ENCODE measurements around the gene PARD3B.

Gene PARD3B

DNA sequence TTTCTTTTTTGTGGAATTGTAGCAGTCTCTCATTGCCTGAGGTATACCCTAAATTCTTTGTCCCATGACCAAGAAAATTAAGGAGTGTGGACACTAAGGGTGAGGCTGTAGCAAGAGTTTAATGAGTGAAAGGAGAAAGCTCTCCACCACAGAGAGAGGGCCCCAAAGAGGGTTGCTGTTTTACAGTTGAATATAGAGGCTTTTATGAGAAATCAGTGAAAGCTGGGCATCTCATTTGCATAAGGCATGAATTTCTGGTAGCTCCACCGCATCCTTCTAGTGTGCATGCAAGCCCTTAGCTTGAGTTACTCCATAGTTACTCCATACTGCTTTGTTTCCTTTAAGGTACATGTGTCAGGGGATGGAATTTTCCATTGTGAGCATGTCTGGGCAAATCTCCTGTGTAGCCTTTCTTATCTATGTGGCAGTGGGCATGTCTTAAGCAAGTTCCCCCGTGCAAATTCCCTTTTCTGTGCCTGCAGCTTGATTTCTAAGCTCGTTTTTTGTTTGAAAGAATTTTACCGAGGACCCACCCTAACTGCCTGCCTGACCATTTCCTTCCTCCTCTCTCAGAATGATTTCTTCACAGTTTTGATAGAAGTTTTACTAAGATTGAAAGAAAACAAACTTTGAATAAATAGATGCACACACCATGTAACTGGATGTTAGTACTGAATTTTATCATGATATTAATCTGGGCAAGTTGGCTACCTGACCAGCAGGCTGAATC is 218.9 kb downstream of the PARD3B start:
- DNase-seq (ENCODE audit: low read depth in 2 of 2) = no peak

DNA sequence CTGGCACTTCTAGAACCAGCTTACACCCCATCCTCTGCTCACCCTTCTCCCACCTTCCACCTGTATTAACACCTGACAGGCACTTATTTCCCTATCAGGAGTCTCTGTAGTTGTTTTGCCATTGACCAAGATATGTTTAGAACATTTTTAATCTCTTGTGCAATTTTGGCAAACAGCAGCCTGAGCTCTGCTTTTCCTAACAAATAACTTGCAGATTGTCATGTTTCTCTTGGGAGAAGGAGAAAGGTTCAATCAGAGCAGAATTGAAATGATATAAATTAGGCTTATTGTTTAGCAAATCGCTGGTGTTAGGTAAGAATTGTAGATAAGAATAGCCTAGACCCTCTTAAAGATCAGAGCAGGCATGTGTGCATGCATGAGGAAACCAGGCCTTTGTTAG is 225.5 kb downstream of the PARD3B start:
- DNase-seq (ENCODE audit: low read depth in 2 of 2) = no peak

DNA sequence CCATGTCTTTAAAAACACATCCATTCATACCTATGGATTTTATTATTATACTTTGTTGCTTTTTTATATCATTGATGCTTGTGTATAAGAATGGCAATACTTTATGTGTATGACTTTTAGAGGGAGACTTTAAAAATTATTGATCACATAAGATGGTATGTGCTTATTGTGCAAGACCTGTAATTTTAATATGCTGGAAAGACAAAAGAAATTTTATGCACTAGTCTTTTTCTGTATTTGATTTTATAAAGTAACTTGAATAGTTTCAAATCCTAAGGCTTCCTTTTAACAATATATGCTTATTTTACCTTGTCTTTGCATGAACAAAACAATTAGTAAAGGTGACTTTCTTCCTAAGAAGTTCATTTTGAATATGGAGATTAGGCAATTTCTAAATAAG is 226.4 kb downstream of the PARD3B start:
- DNase-seq (ENCODE audit: low read depth in 2 of 2) = no peak

DNA sequence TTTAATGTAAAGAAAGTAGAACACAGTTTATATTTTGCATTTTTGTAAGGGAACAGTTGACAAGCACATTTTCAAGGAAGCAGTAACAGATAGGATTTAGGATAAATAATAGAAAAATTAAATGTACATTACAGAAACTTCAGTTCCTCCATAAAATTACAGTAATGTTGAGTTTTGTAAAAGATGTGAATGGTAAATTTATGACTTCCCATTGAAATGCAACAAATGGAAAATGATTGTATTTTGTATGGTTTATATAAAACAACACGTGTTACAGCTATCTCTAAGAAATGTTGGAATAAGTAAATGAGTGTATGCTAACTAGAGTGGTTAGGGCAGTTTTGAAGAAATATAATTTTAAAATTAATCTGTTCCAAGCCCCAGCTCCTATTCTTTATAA is 227.3 kb downstream of the PARD3B start:
- no peak for DNase-seq (ENCODE audit: low read depth in 2 of 2)

DNA sequence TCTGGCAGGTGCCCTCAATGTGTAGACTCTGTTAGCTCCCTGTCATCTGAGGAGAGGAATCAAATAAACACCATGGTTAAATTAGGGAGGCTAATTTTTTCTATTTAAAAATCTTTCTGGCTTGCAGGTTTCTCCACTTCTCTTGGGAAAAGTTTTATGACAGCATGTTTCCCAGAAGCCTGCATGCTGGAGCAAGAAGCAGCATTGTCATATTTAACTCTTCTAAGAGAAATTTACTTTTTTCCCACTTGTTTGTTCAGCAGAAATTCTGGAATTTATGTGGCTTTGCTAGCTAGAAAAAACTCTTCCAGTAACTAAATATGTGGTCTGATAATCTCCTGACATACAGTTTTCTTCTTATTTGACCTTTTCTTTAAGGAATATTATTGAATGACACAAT is 230.5 kb downstream of the PARD3B start:
- DNase-seq (ENCODE audit: low read depth in 2 of 2) = no peak

DNA sequence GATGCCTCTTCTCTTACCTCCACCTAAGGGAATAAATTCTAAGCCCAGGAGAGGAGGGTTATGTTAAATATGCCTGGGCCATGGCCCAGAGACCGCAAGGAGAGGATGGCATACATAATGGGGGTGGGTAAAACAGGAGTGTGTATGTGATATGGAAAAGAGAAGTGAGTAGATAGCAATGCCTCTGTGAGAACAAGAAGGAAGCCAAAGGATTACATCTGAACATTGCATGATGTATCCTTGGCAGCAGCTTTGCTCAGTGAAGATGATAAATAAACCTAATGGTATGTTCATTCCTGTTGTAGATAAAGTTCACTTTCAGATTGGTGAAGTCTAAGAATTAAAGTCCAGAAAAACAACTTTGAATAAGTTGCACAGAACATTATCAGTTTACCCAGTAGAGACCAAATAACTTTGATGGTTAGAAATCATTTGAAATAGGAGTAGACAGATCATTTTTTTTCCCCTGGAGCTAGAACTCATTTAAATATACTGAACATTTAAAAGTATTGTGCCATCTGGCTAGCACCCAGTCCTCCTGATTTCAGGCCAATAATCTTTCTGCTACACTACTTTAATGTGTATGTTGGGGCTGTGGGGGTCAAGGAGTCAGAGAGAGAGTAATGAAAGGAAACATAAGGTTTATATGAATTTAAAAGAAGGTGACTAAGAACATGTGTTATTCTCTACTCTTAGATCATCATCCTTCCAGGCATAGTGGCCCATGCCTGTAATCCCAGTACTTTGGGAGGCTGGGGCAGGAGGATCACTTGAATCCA is 231.7 kb downstream of the PARD3B start:
- DNase-seq (ENCODE audit: low read depth in 2 of 2) = no peak

DNA sequence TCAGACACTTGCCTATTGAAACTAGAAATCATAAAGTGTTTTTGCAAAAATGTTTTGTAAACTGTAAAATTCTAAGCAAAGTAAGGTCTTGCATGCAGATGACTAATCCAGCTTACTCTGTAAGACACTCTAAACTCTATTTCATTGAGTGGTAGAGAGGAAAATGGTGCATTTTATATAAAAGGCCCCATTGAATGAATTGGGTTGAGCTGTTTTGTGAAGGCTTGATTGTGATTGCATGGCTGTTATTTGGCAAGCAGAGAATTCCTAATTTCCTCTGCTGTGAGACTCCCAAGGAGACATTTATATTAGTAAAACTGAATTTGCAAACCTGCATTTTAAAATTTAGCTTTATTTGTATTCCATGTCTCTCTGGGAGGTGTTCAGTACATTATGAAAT is 234.5 kb downstream of the PARD3B start:
- DNase-seq (ENCODE audit: low read depth in 2 of 2) = no peak

DNA sequence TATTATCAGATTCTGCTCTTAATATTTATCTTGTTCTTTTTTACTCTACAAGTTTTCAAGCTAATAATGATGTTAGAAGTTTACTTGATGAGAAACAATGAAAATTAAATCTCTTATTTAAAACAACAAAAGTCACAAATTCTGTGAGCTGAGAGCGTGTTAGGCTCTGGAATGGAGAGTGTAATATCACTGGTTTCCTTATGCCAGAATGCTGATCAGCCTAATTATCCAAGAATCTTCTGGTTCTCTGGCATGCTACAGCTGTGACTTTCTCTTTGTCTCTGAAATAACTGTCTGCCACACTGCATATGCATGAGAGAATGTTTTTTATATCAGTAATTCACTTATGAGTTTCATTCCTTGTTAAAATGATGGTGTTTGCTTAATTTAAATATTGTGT is 236.7 kb downstream of the PARD3B start:
- DNase-seq (ENCODE audit: low read depth in 2 of 2) = no peak

DNA sequence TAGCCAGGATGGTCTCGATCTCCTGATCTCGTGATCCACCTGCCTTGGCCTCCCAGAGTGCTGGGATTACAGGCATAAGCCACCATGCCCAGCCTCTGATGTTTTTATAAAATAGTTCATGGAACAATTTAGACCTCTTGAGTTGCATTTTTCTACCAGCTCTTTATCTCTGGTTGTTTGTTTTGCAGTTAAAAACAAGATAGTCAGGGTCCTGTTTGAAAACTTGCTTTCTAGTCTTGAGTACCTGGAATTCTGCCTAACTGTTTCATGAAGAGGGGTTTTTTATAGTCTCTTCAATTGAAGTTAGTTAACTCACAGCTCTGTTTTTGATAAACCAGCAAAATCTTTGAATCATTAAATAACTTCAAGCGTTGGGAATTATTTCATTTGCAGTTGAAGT is 244.8 kb downstream of the PARD3B start:
- DNase-seq (ENCODE audit: low read depth in 2 of 2) = no peak

DNA sequence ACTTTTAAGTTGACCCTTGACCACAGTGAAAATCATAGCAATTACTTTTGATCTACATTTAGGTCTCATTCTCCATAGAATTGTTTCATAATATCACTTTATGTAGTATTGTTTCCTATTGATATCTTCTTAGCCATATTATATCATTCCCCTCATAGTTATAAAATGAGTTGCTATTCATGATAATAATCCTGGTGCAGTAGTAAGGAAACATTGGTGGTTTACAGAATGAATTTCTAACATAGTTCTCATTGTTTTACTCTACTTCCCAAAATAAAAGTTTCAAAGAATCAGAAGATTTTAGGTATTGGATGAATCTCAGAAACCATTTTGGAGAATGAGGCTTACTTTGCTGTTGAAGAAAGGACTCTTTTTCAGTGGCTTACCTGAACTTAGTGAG is 246.0 kb downstream of the PARD3B start:
- DNase-seq (ENCODE audit: low read depth in 2 of 2) = no peak

DNA sequence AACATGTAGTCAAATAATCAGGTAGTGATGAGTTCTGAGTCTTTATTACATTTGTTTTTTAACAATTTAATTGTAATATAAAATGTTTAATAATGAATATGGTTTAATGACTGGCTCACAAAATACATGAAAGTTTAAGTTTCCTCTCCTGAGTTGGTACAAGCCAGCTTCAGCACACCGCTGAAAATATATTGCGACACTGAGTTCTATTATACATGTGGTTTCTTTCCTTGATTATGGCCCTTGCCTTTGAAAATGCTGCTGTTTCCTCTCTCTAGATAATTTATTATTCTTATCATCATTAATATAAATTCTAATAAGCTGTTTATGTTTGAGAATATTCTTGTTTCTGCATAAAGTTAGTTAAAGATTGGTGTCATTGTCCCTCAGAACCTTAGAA is 249.3 kb downstream of the PARD3B start:
- no peak for DNase-seq (ENCODE audit: low read depth in 2 of 2)

DNA sequence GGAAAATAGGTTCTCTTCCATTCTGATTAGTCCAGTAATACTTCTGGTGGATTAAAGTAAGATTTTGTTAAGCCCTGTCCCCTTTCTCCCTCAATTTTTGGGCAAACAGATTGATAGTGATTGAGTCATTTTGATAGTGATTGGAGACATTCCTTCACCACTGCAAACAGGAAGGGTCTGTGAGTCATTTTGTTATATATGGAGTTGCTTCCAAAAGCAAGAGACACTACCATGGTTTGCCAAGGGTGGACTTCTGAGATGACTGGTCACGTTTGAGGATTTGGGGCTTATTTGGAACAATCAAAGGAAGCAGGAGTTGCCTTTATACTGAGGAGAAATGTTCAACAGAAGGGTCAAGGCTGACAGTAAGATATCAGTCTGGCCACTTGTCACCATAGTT is 249.9 kb downstream of the PARD3B start:
- no peak for DNase-seq (ENCODE audit: low read depth in 2 of 2)

DNA sequence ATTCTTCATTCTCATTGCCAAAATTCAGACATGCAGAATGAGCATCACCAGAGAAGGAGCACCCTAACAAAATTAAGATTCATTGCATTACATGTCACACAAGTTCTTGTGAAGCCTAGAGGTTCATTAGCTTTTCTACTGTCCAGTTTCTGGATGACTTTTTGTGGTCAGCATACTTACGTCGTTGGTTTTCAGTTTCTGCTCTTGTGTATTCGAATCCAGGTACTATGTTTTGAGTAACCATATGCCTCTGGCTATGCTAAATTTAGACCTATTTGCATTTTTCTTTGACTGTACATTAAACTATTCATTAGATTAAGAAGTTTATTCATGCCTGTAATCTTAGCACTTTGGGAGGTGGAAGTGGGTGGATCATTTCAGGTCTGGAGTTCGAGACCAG is 251.3 kb downstream of the PARD3B start:
- no peak for DNase-seq (ENCODE audit: low read depth in 2 of 2)

DNA sequence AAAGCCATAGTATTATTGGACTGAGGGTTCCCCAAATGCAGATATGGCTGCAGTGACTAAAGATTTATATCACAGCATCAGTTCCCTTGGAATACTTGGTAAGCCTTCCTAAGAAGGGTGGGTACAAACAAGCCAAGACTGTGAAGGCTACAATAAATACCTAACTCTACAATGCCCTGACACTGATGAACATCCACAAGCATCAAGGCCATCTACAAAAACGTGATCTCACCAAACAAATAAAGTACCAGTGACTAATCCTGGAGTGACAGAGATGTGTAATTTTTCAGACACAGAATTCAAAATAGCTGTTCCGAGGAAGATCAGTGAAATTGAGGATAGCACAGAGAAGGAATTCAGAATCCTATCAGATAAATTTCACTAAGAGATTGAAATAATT is 254.5 kb downstream of the PARD3B start:
- DNase-seq (ENCODE audit: low read depth in 2 of 2) = no peak

DNA sequence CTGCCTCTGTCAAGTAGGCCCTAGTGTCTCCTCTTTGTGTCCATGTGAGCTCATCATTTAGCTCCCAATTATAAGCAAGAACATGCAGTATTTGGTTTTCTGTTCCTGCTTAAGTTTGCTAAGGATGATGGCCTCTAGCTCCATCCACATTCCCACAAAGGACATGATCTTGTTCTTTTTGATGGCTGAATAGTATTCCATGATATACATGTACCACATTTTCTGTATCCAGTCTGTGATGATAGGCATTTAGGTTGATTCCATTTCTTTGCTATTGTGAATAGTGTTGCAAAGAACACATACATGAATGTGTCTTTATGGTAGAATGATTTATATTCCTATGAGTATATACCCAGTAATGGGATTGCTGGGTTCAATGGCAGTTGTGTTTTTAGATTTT is 263.2 kb downstream of the PARD3B start:
- no peak for DNase-seq (ENCODE audit: low read depth in 2 of 2)

DNA sequence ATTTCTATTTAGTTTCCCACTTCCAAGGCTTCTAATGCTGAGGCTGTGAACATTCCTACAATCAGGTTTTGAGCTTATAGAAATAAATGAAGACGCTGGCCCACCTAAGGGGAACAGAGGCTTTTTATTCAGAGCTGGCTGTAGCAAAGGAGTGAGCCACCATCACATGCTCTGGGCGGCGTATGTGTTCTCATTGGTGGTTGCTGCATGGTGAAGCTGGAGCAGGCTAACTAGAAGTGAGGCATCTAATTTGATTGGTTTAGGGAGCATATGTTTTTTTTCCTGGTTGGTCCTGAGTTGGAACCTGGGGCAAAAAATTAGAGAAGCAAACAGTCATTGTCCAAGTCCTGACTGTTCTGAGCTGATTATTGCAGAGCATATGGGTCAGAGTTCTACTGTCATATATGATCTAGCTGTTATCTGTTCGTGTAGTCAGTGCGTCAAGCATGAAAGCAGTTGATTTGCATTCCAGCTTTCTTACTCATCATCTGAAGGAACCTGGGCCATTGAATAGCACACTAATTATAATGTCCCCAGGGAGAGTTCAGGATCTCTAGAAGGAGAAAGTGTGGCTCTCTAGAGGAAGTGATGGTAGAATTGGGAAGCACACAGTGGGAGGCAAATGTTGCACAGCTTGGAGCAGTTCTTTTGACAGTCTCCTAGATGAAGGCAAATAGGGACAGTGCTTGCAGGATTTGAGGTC is 279.6 kb downstream of the PARD3B start:
- DNase-seq (ENCODE audit: low read depth in 2 of 2) = no peak

DNA sequence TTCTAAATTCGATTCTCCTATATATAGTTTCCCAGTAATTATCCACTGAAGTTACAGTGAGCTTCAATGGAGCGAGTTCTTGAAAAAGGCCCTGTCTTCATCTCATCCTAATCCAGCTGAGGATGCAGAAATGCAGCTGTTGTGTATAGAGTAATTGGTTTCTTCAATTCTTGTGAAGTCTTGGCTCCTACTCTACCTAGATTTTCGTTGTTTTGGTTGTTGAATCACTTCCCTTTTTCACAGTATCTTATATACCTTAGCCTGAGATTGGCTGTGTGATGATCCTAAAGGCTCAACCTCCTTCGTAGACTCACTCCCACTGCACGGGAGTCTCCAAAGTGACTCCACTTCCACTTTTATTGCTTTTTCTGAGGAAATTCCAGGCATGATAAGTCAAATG is 280.4 kb downstream of the PARD3B start:
- no peak for DNase-seq (ENCODE audit: low read depth in 2 of 2)

DNA sequence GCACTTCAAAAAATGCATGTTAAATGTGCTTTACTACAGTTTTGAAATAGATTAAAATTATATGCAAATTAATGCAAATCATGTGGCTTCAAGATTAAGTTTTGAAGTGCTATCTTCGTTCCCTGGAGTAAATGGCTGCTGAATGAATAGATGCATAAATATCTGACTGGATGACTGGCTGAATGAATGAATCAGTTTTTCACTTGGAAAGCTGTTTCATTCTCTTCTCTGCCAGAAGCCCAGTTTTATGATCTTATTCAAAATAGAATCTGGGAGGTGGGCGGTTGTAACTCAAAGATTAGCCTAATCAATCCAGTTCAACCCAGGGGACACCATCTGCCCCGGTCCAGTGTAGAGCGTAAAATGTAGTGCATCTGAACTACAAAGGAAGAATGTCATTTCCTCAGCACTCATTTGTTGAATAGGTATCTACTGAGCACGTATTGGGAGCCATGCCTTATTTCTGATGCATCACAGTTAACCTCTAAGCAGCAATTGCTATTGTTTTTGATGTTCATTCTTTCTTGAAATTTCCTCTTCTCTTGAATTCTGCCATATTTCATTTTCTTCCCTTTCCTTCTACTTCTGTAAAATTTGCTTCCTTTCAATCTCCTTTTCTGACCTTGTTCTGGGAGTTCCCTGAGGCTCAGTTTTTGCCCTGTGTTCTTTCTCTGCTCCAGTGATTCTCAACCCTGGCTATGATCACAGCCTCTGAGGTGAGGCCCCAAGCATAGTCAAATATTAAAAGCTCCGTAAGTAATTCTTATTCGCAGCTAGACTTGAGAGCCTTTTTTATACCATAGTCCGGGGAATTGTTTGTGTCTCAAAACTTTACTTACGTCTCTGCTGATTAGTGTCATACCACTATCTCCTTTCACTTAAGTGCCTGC is 282.7 kb downstream of the PARD3B start:
- no peak for DNase-seq (ENCODE audit: low read depth in 2 of 2)

DNA sequence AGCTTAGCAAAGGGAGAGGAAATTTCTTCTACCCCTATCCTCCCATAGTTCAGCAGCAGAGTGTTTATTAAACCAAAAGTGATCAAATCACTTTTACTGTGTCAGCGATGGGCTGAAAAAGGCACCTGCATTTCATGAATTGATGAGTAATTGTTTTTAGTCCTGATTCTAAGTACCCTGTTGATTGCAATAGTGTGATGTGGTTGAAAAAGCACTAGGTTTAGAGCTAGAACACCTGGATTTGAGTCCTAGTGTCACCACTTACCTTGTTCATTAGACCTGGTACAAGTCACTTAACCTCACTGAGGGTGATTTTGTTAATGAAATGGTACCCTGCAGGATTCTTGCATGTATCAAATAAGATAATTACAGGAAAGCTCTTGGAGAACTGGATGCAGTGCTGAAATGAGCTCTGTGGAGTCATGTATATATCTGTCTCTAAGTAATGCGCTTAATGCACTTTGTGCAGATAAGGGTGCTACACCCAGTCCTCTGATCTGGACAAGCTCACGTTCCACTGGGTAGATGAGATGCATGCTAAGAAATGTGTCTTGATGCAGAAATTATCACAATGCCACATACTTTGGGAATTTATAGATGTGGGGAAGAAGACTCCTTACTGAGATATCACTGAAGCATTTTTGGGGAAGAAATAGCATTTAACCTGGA is 289.6 kb downstream of the PARD3B start:
- no peak for DNase-seq (ENCODE audit: low read depth in 2 of 2)

DNA sequence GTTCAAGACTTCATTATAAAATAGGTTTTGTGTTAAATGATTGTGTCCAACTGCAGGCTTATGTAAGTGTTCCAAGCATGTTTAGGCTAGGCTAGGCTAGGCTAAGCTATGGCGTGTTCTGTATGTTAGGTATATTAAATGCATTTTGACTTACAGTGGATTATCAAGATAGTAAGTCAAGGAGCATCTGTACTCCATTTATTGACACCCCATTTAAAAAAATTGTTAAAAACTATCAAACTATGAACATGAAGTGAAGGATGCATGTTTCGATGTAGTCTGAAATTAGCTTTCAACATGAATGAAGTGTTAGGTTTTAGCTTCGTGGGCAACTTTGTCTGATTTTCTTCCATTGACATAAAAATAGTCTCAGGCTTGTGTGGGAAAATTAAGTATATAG is 290.5 kb downstream of the PARD3B start:
- no peak for DNase-seq (ENCODE audit: low read depth in 2 of 2)

DNA sequence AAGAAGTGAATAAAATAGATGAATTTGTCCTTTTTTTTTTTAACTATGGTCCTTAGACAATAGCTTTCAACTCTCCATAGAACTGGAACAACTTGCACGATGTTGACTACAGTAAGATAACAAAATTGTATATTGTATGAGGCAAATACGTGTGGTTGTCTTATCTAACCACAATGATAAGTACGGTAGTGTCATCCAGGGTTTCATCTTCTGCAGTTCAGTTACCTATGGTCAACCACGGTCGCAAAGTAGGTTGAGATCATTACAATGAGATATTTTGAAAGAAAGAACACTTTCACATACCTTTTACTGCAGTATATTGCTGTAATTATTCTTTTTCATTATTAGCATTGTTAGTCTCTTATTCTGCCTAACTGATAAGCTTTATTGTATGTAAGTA is 295.2 kb downstream of the PARD3B start:
- no peak for DNase-seq (ENCODE audit: low read depth in 2 of 2)

Measured in stimulated activated CD4-positive, alpha-beta T cell treated with anti-CD3 and anti-CD28 coated beads, Interleukin-12 subunit alpha, Interleukin-12 subunit beta, amount 100 ng/mL, for 24 hours (primary cell).